ENCODE results near the gene CDCA8.

The CDCA8 gene

DNA sequence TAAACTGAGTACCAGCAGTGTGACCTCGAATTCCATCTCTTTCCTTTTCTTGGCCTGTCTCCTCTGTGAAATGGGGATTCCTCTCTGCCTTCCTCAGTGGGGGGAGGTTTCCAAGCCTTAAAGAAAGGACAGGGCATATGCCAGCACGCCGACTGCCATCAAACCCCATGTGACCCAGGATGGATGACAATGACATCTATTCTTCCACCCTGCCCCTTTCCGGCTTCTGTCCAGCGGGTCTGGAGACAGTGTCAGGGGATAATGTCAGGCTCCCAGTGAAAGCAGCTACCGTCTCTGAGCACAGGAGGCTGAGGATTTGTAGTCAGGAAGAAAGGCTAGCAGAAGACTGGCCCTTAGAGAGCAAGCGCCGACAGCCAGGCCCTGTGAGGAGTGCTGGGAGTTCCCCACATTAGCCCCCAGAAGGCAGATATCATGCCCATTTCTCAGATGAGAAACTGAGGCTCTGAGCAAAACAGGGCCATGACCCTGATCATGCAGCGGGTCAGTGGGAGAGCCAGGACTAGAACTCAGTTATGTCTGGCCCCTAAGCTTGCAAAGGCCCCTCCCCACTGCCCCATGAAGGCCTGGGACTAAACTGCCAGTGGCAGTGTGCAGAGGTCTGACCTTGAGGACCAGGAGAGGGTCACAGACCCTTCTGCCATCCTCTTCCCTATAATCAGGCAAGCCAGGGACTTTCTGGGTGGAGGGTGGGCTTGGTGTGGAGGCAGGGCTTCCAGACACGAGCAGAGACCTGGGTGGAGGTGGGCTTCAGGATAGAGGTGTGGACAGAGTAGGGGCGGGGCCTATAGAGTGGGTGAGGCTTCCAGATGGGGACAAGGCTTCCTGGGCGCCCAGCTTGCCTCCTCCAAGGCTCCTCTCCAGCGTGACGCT is 30.1 kb downstream of the CDCA8 start:
- in situ Hi-C loops (cut with HindIII; ENCODE audit: low sequenced_read_pairs) = no loop called here

GRCh38 chr1:37723072-37723389 is 30.7 kb downstream of the CDCA8 start:
- no peak overlapping the region for H3K4me3 ChIP-seq (ENCODE audit: low read depth, low read length)
- DNase-seq (ENCODE audit: low read depth, low spot score) = no peak
- TF ChIP-seq, protein P1, sequence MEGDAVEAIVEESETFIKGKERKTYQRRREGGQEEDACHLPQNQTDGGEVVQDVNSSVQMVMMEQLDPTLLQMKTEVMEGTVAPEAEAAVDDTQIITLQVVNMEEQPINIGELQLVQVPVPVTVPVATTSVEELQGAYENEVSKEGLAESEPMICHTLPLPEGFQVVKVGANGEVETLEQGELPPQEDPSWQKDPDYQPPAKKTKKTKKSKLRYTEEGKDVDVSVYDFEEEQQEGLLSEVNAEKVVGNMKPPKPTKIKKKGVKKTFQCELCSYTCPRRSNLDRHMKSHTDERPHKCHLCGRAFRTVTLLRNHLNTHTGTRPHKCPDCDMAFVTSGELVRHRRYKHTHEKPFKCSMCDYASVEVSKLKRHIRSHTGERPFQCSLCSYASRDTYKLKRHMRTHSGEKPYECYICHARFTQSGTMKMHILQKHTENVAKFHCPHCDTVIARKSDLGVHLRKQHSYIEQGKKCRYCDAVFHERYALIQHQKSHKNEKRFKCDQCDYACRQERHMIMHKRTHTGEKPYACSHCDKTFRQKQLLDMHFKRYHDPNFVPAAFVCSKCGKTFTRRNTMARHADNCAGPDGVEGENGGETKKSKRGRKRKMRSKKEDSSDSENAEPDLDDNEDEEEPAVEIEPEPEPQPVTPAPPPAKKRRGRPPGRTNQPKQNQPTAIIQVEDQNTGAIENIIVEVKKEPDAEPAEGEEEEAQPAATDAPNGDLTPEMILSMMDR (IDR thresholded peaks at IDR 0.05; ENCODE audit: low read depth, low read length) = no peak
- in situ Hi-C loops (cut with HindIII; ENCODE audit: low sequenced_read_pairs) = no loop called here

More for the DNA sequence above, 30.1 kb downstream of the CDCA8 start:
- H3K4me3 ChIP-seq (ENCODE audit: low read depth, low read length) = no peak overlapping the region
- TF ChIP-seq, protein P1 (IDR thresholded peaks at IDR 0.05; ENCODE audit: low read depth, low read length) = no peak
- no peak for DNase-seq (ENCODE audit: low read depth, low spot score)

GRCh38 chr1:37723390-37724078 is 31.2 kb downstream of the CDCA8 start:
- TF ChIP-seq, protein P1 (IDR thresholded peaks at IDR 0.05; ENCODE audit: low read depth, low read length) = no peak
- no peak for DNase-seq (ENCODE audit: low read depth, low spot score)
- H3K4me3 ChIP-seq (ENCODE audit: low read depth, low read length) = no peak overlapping the region
- in situ Hi-C loops (cut with HindIII; ENCODE audit: low sequenced_read_pairs) = no loop called here

- in situ Hi-C loops (cut with HindIII; ENCODE audit: low sequenced_read_pairs) = no loop called here
- TF ChIP-seq, protein P1 (IDR thresholded peaks at IDR 0.05; ENCODE audit: low read depth, low read length) = no peak
- no peak for DNase-seq (ENCODE audit: low read depth, low spot score)
Measured at GRCh38 chr1:37724575-37724974, 32.3 kb downstream of the CDCA8 start.

DNA sequence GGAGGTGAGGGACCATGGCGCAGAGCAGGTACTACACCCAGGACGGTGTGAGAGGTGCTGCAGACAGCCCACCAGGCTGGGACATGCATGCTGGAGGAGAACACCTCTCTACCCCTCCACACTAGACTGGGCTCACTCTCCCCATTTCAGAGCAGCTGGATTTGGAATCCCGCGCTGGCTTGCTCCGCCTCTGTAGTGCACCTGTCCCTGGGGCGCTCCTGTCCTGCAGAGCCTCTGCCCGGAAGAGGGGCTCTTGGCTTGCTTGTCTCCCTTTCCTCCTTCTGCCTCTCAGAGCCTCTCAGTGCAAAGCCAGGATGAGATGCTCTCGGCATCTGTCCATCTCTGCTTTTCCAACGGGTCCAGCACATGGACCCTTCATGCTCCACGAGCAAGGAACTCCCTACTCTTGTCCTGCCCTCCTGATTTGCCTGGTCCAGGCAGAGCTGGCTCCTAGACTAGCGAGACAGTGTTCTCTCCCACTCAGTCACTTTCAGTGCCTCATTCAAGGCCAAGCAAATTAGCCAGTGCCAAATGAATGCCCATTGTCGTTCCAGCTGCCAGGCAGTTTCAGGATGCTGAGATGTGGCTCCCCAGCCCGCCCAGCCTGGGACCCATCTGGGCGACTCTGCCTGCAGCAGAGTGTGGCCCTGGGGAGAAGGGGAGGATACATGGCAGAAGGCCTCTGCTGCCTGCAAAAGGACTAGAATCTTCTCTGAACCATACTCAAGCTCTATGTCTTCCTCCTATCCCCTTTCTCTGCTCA is 33.7 kb downstream of the CDCA8 start:
- no peak for DNase-seq (ENCODE audit: low read depth, low spot score)
- in situ Hi-C loops (cut with HindIII; ENCODE audit: low sequenced_read_pairs) = no loop called here
- TF ChIP-seq, protein P1 (IDR thresholded peaks at IDR 0.05; ENCODE audit: low read depth, low read length) = no peak
- no peak overlapping the region for H3K4me3 ChIP-seq (ENCODE audit: low read depth, low read length)

More at GRCh38 chr1:37724575-37724974, 32.3 kb downstream of the CDCA8 start:
- H3K4me3 ChIP-seq (ENCODE audit: low read depth, low read length) = no peak overlapping the region
